Activated CD8-positive, alpha-beta memory T cell treated with anti-CD3 and anti-CD28 coated beads, Interleukin-2, amount 10 ng/mL, durations not matched to agents 7 days and 5 days (primary cell): ENCODE measurements around the gene RNF20. TPM values are rescaled to one million over a fixed set of nuclear protein-coding genes. Genes with fewer than 3 reads are reported as not detected.

ENCODE experiments used
- total RNA-seq, 2 experiments: library from RNA; stranded (reverse); gene quantifications; one replicate each; pipeline ENCODE4 v1.2.3, GENCODE V29; 2021

The RNF20 gene
- total RNA-seq, 2 experiments from 2014 or later, result 39.0 to 40.6 TPM

Other genes with a start within 250 kb of the RNF20 start
- gene BAAT, start 148.8 kb upstream of the RNF20 start, total RNA-seq, result not detected
- gene MRPL50, start 135.2 kb upstream of the RNF20 start, total RNA-seq, result 10 to 100 TPM in 1 of 2 experiments, 1 to 10 TPM in 1; 8.3 to 10.5 TPM
- gene ZNF189, start 135.0 kb upstream of the RNF20 start, total RNA-seq, result 10 to 100 TPM in 1 of 2 experiments, 1 to 10 TPM in 1; 9.2 to 12.6 TPM
- not detected for gene ALDOB, start 98.1 kb upstream of the RNF20 start, total RNA-seq
- not detected for gene PPP3R2, start 61.1 kb downstream of the RNF20 start, total RNA-seq
- not detected for gene GRIN3A, start 204.8 kb downstream of the RNF20 start, total RNA-seq